Uterus (tissue), 4 donors: ENCODE measurements around the gene STRAP. TPM values are rescaled to one million over a fixed set of nuclear protein-coding genes. Genes with fewer than 3 reads are reported as not detected.

ENCODE experiments used
- DNase-seq, 2 donors: peaks; one replicate each; pipeline ENCODE4 v3.0.0-alpha.2; 2019 to 2020
- H3K27ac ChIP-seq, 2 donors: fragments of 200-600 bp; sonication (generic); 1 replicate in 1 of 2; 2 replicates in 1 of 2; pipeline ENCODE4 v1.5.1; 2016 to 2018
- H3K27me3 ChIP-seq, 2 donors: fragments of 200-600 bp; sonication (generic); one replicate each; pipeline ENCODE4 v1.5.1; 2018 to 2019; ENCODE audit warnings: control low read depth in 1 of 2
- H3K36me3 ChIP-seq, 2 donors: fragments of 200-600 bp; sonication (generic); one replicate each; pipeline ENCODE4 v1.5.1; 2019; ENCODE audit warnings: control low read depth in 1 of 2
- H3K4me1 ChIP-seq, 2 donors: fragments of 200-600 bp; sonication (generic); one replicate each; pipeline ENCODE4 v1.5.1; 2018 to 2019; ENCODE audit warnings: control low read depth in 1 of 2
- H3K4me3 ChIP-seq, 2 donors: fragments of 200-600 bp; sonication (generic); 1 replicate in 1 of 2; 2 replicates in 1 of 2; pipeline ENCODE4 v1.5.1; 2018 to 2019; ENCODE audit warnings: mild to moderate bottlenecking in 1 of 2
- H3K9me3 ChIP-seq, 2 donors: fragments of 200-600 bp; sonication (generic); one replicate each; pipeline ENCODE4 v1.5.1; 2019; ENCODE audit warnings: control low read depth in 1 of 2
- CTCF ChIP-seq, 4 experiments: fragments of 200-600 bp in 2 of 4; fragments of 450-650 bp in 2 of 4; sonication (generic) in 2 of 4; IDR thresholded peaks; one replicate each; pipeline ENCODE4 v1.5.1; 2016 to 2019; ENCODE audit warnings: antibody characterized with exemption in 4 of 4, mild to moderate bottlenecking in 2 of 4, moderate library complexity in 1 of 4
- POLR2A ChIP-seq, 2 donors: fragments of 450-650 bp; IDR thresholded peaks; one replicate each; pipeline ENCODE4 v1.6.1; 2016; ENCODE audit warnings: antibody characterized with exemption in 2 of 2, mild to moderate bottlenecking in 1 of 2, moderate library complexity in 1 of 2
- intact Hi-C: fragments of 100-400 bp; cut with DNase I; formaldehyde crosslinking; loops from one replicate; pipeline ENCODE4 v1.15.1; 2023; ENCODE audit warnings: low total_unique reads
- total RNA-seq, 4 donors: library from RNA; depleted of rRNA in 3 of 4; stranded (reverse); fragments of >200 nt in 3 of 4; gene quantifications; one replicate each; pipeline versions ENCODE4 v1.1.0 to v1.2.4, GENCODE V29; 2014 to 2023
- donor health status: DM: yes; HTN: yes; CAD: no.

The STRAP gene
- total RNA-seq, 4 donors from 2014 or later, result 43.8 to 65.8 (median 58.2) TPM

- Histone ChIP-seq H3K4me3 (no peak overlapping the region), H3K4me1 (no peaks in the 10 kb centered on the region), H3K36me3 (no peaks in the 10 kb centered on the region), H3K9me3 (no peaks in the 10 kb centered on the region), H3K27ac (peak overlapping the region in 1 of 2 donors; percentile 44), H3K27me3 (no peaks in the 10 kb centered on the region)
- no peak for DNase-seq
- TF ChIP-seq POLR2A (IDR thresholded peaks at IDR 0.05), result no peak
- no peak for TF ChIP-seq CTCF (IDR thresholded peaks at IDR 0.05)
- intact Hi-C loops, result no loop called here
Measured at GRCh38 chr12:15851919-15852318, 30.3 kb upstream of the STRAP start.

DNA sequence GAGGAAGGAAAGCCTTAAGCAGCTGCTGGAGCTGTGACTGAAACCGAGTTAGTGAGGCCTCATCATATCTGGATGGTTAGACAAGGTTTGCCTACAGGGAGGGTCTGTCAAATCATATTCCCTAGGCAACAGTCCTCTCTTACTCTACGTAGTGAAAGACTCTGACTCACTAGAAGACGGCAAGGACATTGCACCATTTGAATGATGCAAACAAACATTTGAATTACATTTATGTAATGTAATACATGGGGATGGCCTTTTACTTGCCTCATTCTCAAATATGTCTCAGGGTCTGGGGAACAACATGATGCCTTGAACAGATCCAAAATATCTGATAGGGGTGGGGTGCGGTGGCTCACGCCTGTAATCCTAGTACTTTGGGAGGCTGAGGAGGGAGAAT lies 29.8 kb upstream of the STRAP start:
- intact Hi-C loops, result no loop called here
- H3K27me3 ChIP-seq, result no peaks in the 10 kb centered on the region
- peak overlapping the region in 1 of 2 donors; percentile 44 for H3K27ac ChIP-seq
- DNase-seq, result no peak
- no peaks in the 10 kb centered on the region for H3K36me3 ChIP-seq
- H3K4me3 ChIP-seq, result no peak overlapping the region
- no peaks in the 10 kb centered on the region for H3K9me3 ChIP-seq
- no peaks in the 10 kb centered on the region for H3K4me1 ChIP-seq
- TF ChIP-seq CTCF (IDR thresholded peaks at IDR 0.05) (no peak), POLR2A (IDR thresholded peaks at IDR 0.05) (no peak)

- Histone ChIP-seq H3K27ac (no peak overlapping the region), H3K9me3 (no peaks in the 10 kb centered on the region), H3K27me3 (no peaks in the 10 kb centered on the region), H3K4me1 (no peaks in the 10 kb centered on the region), H3K36me3 (no peaks in the 10 kb centered on the region), H3K4me3 (no peak overlapping the region)
- intact Hi-C loops, result no loop called here
- TF ChIP-seq POLR2A (IDR thresholded peaks at IDR 0.05) (no peak), CTCF (IDR thresholded peaks at IDR 0.05) (no peak)
- DNase-seq, result no peak
Measured at GRCh38 chr12:15853877-15854276, 28.3 kb upstream of the STRAP start.

DNA sequence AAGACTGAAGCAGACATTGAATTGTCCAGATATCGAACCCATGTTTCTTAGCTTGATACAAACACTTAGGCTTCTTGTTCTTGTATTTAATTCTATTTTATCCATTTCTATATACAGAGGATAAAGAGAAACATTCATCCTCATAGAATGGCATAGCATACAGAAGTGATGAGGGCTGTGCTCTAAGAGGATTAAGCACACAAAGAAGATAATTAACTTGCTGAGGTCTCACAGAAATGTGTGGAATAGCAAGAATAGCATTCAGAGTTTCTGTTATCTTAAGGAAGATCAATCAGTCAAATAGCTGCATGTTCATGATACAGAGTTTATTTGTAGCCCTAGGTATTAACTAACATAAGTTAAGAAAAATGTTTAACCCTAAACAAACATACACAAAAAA lies 27.3 kb upstream of the STRAP start:
- DNase-seq, result no peak
- H3K27me3 ChIP-seq, result no peaks in the 10 kb centered on the region
- TF ChIP-seq CTCF (IDR thresholded peaks at IDR 0.05), result no peak
- TF ChIP-seq POLR2A (IDR thresholded peaks at IDR 0.05), result no peak
- H3K9me3 ChIP-seq, result no peaks in the 10 kb centered on the region
- H3K4me1 ChIP-seq, result no peaks in the 10 kb centered on the region
- no peak overlapping the region for H3K4me3 ChIP-seq
- intact Hi-C loops, result loop anchor here (5.0 kb wide), 1 partner anchor 268 kb away; no protein-coding TSS in a partner anchor
- H3K36me3 ChIP-seq, result no peaks in the 10 kb centered on the region
- peak overlapping the region in 1 of 2 donors; percentile 27 for H3K27ac ChIP-seq

- intact Hi-C loops, result loop anchor here (5.0 kb wide), 1 partner anchor 268 kb away; no protein-coding TSS in a partner anchor
- Histone ChIP-seq H3K27me3 (no peaks in the 10 kb centered on the region), H3K36me3 (no peaks in the 10 kb centered on the region), H3K4me3 (no peak overlapping the region), H3K27ac (peak overlapping the region in 1 of 2 donors; percentile 27), H3K4me1 (no peaks in the 10 kb centered on the region), H3K9me3 (no peaks in the 10 kb centered on the region)
- TF ChIP-seq POLR2A (IDR thresholded peaks at IDR 0.05), result no peak
- TF ChIP-seq CTCF (IDR thresholded peaks at IDR 0.05), result no peak
- DNase-seq, result no peak
Measured at GRCh38 chr12:15855646-15856045, 26.5 kb upstream of the STRAP start.
